Mucosa of descending colon (tissue), 3 donors: Measurements from ENCODE around the gene SOS1. TPM values are rescaled to one million over a fixed set of nuclear protein-coding genes. Genes with fewer than 3 reads are reported as not detected.

Source experiments
- ATAC-seq: fragments of 200-7000 bp; cut with Tn5 transposase; one replicate; pipeline ENCODE4 v1.9.1; 2020; ENCODE audit warnings: mild to moderate bottlenecking, moderate library complexity
- DNase-seq, 3 donors: peaks; one replicate each; pipeline ENCODE4 v3.0.0-alpha.2; 2020
- H3K36me3 ChIP-seq: fragments of 200-600 bp; one replicate; pipeline ENCODE4 v1.8.0; 2021; ENCODE audit warnings: low read depth, mild to moderate bottlenecking
- H3K4me1 ChIP-seq: fragments of 200-600 bp; one replicate; pipeline ENCODE4 v1.8.0; 2021; ENCODE audit warnings: low read depth, mild to moderate bottlenecking
- H3K4me3 ChIP-seq: fragments of 200-600 bp; one replicate; pipeline ENCODE4 v1.8.0; 2021; ENCODE audit warnings: mild to moderate bottlenecking
- H3K9me3 ChIP-seq: fragments of 200-600 bp; one replicate; pipeline ENCODE4 v1.8.0; 2021; ENCODE audit warnings: mild to moderate bottlenecking
- CTCF ChIP-seq: fragments of 200-600 bp; IDR thresholded peaks from one replicate; pipeline ENCODE4 v1.8.0; 2022; ENCODE audit warnings: antibody characterized with exemption, mild to moderate bottlenecking
- intact Hi-C, 2 donors: fragments of 100-400 bp; cut with DNase I in 1 of 2; cut with micrococcal nuclease in 1 of 2; formaldehyde crosslinking; loops; one replicate each; pipeline versions ENCODE4 v1.11.0 to v1.11.1; 2022; cut with DNase I, micrococcal nuclease
- total RNA-seq, 3 donors: library from RNA; stranded (reverse); fragmentation: NEBNext Ultra II Directional in 2 of 3; extraction: Animal tissue kit (Norgen Biotek cat#: 25700) in 2 of 3; gene quantifications; one replicate each; pipeline versions ENCODE4 v1.2.1 to v1.2.4, GENCODE V29; 2021 to 2023
- donor health status: DM: no; HTN: no; CAD: no; lungs with moderate emphysema.
- donor health status: DM: no; HTN: no; CAD: no.
- donor health status: DM: no; HTN: yes; CAD: no.

The SOS1 gene
- total RNA-seq, 3 donors from 2014 or later, result 38.8 to 44.2 (median 39.8) TPM

- TF ChIP-seq CTCF, result no peak
- intact Hi-C loops, result no loop called here
- Histone ChIP-seq H3K4me3 (no peak overlapping the region), H3K36me3 (no peaks in the 10 kb centered on the region), H3K4me1 (no peaks in the 10 kb centered on the region), H3K9me3 (no peaks in the 10 kb centered on the region)
- DNase-seq (no peak), ATAC-seq (no peak)
Observed at GRCh38 chr2:39150890-39151497, 30.1 kb upstream of the SOS1 start.

- DNase-seq (no peak), ATAC-seq (no peak)
- TF ChIP-seq CTCF, result no peak
- Histone ChIP-seq H3K9me3 (no peaks in the 10 kb centered on the region), H3K4me3 (no peak overlapping the region), H3K36me3 (no peaks in the 10 kb centered on the region), H3K4me1 (no peaks in the 10 kb centered on the region)
- intact Hi-C loops, result no loop called here
Observed at GRCh38 chr2:39150102-39150562, 29.3 kb upstream of the SOS1 start.

- Histone ChIP-seq H3K4me1 (no peaks in the 10 kb centered on the region), H3K36me3 (no peaks in the 10 kb centered on the region), H3K4me3 (no peak overlapping the region), H3K9me3 (no peaks in the 10 kb centered on the region)
- ATAC-seq (no peak), DNase-seq (no peak)
- intact Hi-C loops, result no loop called here
- no peak for TF ChIP-seq CTCF
Observed at GRCh38 chr2:39146630-39147029, 25.8 kb upstream of the SOS1 start.

- intact Hi-C loops, result no loop called here
- no peak overlapping the region for H3K4me3 ChIP-seq
- no peaks in the 10 kb centered on the region for H3K9me3 ChIP-seq
- no peak for DNase-seq
- TF ChIP-seq CTCF, result no peak
- no peak for ATAC-seq
- no peaks in the 10 kb centered on the region for H3K4me1 ChIP-seq
- H3K36me3 ChIP-seq, result no peaks in the 10 kb centered on the region
Observed at GRCh38 chr2:39145906-39146421, 25.1 kb upstream of the SOS1 start.

GRCh38 chr2:39144416-39144815 is 23.6 kb upstream of the SOS1 start:
- H3K4me1 ChIP-seq, result no peaks in the 10 kb centered on the region
- no peak overlapping the region for H3K4me3 ChIP-seq
- no peak for TF ChIP-seq CTCF
- H3K9me3 ChIP-seq, result no peaks in the 10 kb centered on the region
- intact Hi-C loops, result no loop called here
- ATAC-seq, result no peak
- DNase-seq, result no peak
- H3K36me3 ChIP-seq, result no peaks in the 10 kb centered on the region
